ENCODE data around the gene IL34. TPM values are rescaled to one million over a fixed set of nuclear protein-coding genes. Genes with fewer than 3 reads are reported as not detected.

Gene IL34
- total and polyA plus RNA-seq, 5 donors from 2014 or later, result not detected

- no peak for ATAC-seq (ENCODE audit: low read depth in 2 of 2)
- no peaks in the 10 kb centered on the region for H3K9me3 Mint-ChIP-seq
- Histone ChIP-seq H3K36me3 (ENCODE audit: control insufficient read depth, insufficient read depth, low read length) (peaks cover 8% of the 10 kb centered on the region), H3K4me1 (ENCODE audit: control insufficient read depth, insufficient read depth, low read length, poor library complexity, severe bottlenecking) (no peaks in the 10 kb centered on the region), H3K9me3 (ENCODE audit: control insufficient read depth in 2 of 2, low read length in 2 of 2) (no peaks in the 10 kb centered on the region), H3K27me3 (ENCODE audit: control insufficient read depth, insufficient read depth, low read length) (no peaks in the 10 kb centered on the region), H3K27ac (ENCODE audit: insufficient read depth, low read length, poor library complexity, severe bottlenecking) (no peak overlapping the region), H3K4me3 (ENCODE audit: low read depth, low read length) (no peak overlapping the region)
- no peaks in the 10 kb centered on the region for H3K27me3 Mint-ChIP-seq
- no peak for DNase-seq
- H3K4me1 Mint-ChIP-seq, result peaks cover 0 to 10% (median 0%) of the 10 kb centered on the region in 4 donors
- H3K4me3 Mint-ChIP-seq, result no peak overlapping the region
- peaks cover 11% of the 10 kb centered on the region for H3K36me3 Mint-ChIP-seq
- H3K27ac Mint-ChIP-seq, result no peak overlapping the region
These were observed 57.5 kb downstream of the IL34 start for GRCh38 chr16:70703835-70704381.

DNA sequence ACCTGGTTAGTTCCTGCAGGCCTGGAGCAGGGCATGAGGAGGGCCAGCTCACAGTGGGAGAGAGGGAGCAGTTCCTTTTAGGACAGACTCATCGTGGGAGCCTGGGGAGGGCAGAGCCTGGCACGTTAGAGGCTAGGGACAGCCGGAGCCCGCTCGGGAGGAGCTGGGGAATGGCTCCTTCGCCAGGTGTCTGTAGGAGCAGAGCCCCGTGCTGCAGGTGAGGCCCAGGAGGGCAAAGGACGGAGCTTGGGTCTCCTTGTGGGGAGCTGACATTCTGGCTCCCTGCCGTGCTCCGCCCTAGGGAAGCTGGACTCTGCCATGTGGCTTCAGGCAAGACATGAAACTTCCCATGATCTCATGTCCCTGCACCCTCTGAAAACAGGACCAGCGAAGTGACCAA, 58.2 kb downstream of the IL34 start:
- no peak overlapping the region for H3K4me3 Mint-ChIP-seq
- Histone ChIP-seq H3K4me1 (ENCODE audit: control insufficient read depth, insufficient read depth, low read length, poor library complexity, severe bottlenecking) (no peaks in the 10 kb centered on the region), H3K27me3 (ENCODE audit: control insufficient read depth, insufficient read depth, low read length) (no peaks in the 10 kb centered on the region), H3K27ac (ENCODE audit: insufficient read depth, low read length, poor library complexity, severe bottlenecking) (no peak overlapping the region), H3K4me3 (ENCODE audit: low read depth, low read length) (no peak overlapping the region), H3K9me3 (ENCODE audit: control insufficient read depth in 2 of 2, low read length in 2 of 2) (no peaks in the 10 kb centered on the region), H3K36me3 (ENCODE audit: control insufficient read depth, insufficient read depth, low read length) (peaks cover 2% of the 10 kb centered on the region)
- no peaks in the 10 kb centered on the region for H3K9me3 Mint-ChIP-seq
- ATAC-seq (ENCODE audit: low read depth in 2 of 2) (no peak), DNase-seq (no peak)
- no peak overlapping the region for H3K27ac Mint-ChIP-seq
- H3K4me1 Mint-ChIP-seq, result peaks cover 0 to 5% (median 0%) of the 10 kb centered on the region in 4 donors
- H3K36me3 Mint-ChIP-seq, result peaks cover 5% of the 10 kb centered on the region
- H3K27me3 Mint-ChIP-seq, result no peaks in the 10 kb centered on the region

GRCh38 chr16:70705056-70705455, 58.7 kb downstream of the IL34 start:
- Mint-ChIP-seq H3K9me3 (no peaks in the 10 kb centered on the region), H3K36me3 (peaks cover 5% of the 10 kb centered on the region), H3K27me3 (no peaks in the 10 kb centered on the region), H3K4me3 (no peak overlapping the region), H3K27ac (no peak overlapping the region), H3K4me1 (peaks cover 0 to 5% (median 0%) of the 10 kb centered on the region in 4 donors)
- Histone ChIP-seq H3K27ac (ENCODE audit: insufficient read depth, low read length, poor library complexity, severe bottlenecking) (no peak overlapping the region), H3K9me3 (ENCODE audit: control insufficient read depth in 2 of 2, low read length in 2 of 2) (no peaks in the 10 kb centered on the region), H3K4me3 (ENCODE audit: low read depth, low read length) (no peak overlapping the region), H3K36me3 (ENCODE audit: control insufficient read depth, insufficient read depth, low read length) (no peaks in the 10 kb centered on the region), H3K4me1 (ENCODE audit: control insufficient read depth, insufficient read depth, low read length, poor library complexity, severe bottlenecking) (no peaks in the 10 kb centered on the region), H3K27me3 (ENCODE audit: control insufficient read depth, insufficient read depth, low read length) (no peaks in the 10 kb centered on the region)
- no peak for DNase-seq
- ATAC-seq (ENCODE audit: low read depth in 2 of 2), result no peak

- no peak overlapping the region for H3K27ac ChIP-seq (ENCODE audit: insufficient read depth, low read length, poor library complexity, severe bottlenecking)
- no peaks in the 10 kb centered on the region for H3K27me3 ChIP-seq (ENCODE audit: control insufficient read depth, insufficient read depth, low read length)
- no peaks in the 10 kb centered on the region for H3K9me3 ChIP-seq (ENCODE audit: control insufficient read depth in 2 of 2, low read length in 2 of 2)
- peak overlapping the region in 2 of 3 donors; percentile 18 to 58 for H3K27ac Mint-ChIP-seq
- ATAC-seq (ENCODE audit: low read depth in 2 of 2) (no peak), DNase-seq (no peak)
- H3K4me1 Mint-ChIP-seq, result no peaks in the 10 kb centered on the region
- H3K9me3 Mint-ChIP-seq, result no peaks in the 10 kb centered on the region
- H3K27me3 Mint-ChIP-seq, result no peaks in the 10 kb centered on the region
- H3K36me3 ChIP-seq (ENCODE audit: control insufficient read depth, insufficient read depth, low read length), result peaks cover 2% of the 10 kb centered on the region
- peaks cover 4% of the 10 kb centered on the region for H3K36me3 Mint-ChIP-seq
- no peak overlapping the region for H3K4me3 Mint-ChIP-seq
- no peaks in the 10 kb centered on the region for H3K4me1 ChIP-seq (ENCODE audit: control insufficient read depth, insufficient read depth, low read length, poor library complexity, severe bottlenecking)
- no peak overlapping the region for H3K4me3 ChIP-seq (ENCODE audit: low read depth, low read length)
These were observed 60.6 kb downstream of the IL34 start for GRCh38 chr16:70706948-70707465.

- Histone ChIP-seq H3K27ac (ENCODE audit: insufficient read depth, low read length, poor library complexity, severe bottlenecking) (no peak overlapping the region), H3K4me1 (ENCODE audit: control insufficient read depth, insufficient read depth, low read length, poor library complexity, severe bottlenecking) (no peaks in the 10 kb centered on the region), H3K9me3 (ENCODE audit: control insufficient read depth in 2 of 2, low read length in 2 of 2) (no peaks in the 10 kb centered on the region), H3K4me3 (ENCODE audit: low read depth, low read length) (no peak overlapping the region), H3K36me3 (ENCODE audit: control insufficient read depth, insufficient read depth, low read length) (peaks cover 2% of the 10 kb centered on the region), H3K27me3 (ENCODE audit: control insufficient read depth, insufficient read depth, low read length) (no peaks in the 10 kb centered on the region)
- Mint-ChIP-seq H3K4me1 (no peaks in the 10 kb centered on the region), H3K36me3 (peaks cover 4% of the 10 kb centered on the region), H3K4me3 (no peak overlapping the region), H3K27me3 (no peaks in the 10 kb centered on the region), H3K9me3 (no peaks in the 10 kb centered on the region), H3K27ac (peak overlapping the region in 1 of 3 donors; percentile 11)
- ATAC-seq (ENCODE audit: low read depth in 2 of 2) (no peak), DNase-seq (no peak)
These were observed 62.2 kb downstream of the IL34 start for GRCh38 chr16:70708366-70709246.

DNA sequence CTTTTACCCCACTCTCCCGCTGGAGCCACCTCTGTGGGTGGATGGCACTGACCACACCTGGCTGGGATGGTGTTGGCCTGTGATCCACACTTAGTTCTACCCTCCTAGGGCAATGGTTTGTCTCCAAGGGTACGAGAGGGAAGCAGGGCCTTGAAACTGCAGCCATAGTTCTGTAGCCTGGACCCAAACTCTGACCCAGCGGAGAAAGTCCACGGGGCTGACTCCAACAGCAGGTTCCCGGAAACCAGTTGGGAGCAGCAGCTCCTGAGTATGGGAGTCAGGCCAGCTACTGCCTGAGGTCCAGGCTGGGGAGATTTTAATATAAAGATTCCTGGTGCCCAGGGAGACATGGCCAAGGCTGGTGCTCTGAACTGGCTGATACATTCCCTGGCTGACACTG, 63.1 kb downstream of the IL34 start:
- ATAC-seq (ENCODE audit: low read depth in 2 of 2) (no peak), DNase-seq (no peak)
- Histone ChIP-seq H3K9me3 (ENCODE audit: control insufficient read depth in 2 of 2, low read length in 2 of 2) (no peaks in the 10 kb centered on the region), H3K36me3 (ENCODE audit: control insufficient read depth, insufficient read depth, low read length) (peaks cover 2% of the 10 kb centered on the region), H3K4me1 (ENCODE audit: control insufficient read depth, insufficient read depth, low read length, poor library complexity, severe bottlenecking) (no peaks in the 10 kb centered on the region), H3K27ac (ENCODE audit: insufficient read depth, low read length, poor library complexity, severe bottlenecking) (no peak overlapping the region), H3K27me3 (ENCODE audit: control insufficient read depth, insufficient read depth, low read length) (no peaks in the 10 kb centered on the region), H3K4me3 (ENCODE audit: low read depth, low read length) (no peak overlapping the region)
- Mint-ChIP-seq H3K36me3 (peaks cover 4% of the 10 kb centered on the region), H3K4me1 (no peaks in the 10 kb centered on the region), H3K27ac (no peak overlapping the region), H3K9me3 (no peaks in the 10 kb centered on the region), H3K4me3 (no peak overlapping the region), H3K27me3 (no peaks in the 10 kb centered on the region)

- H3K27me3 ChIP-seq (ENCODE audit: control insufficient read depth, insufficient read depth, low read length), result no peaks in the 10 kb centered on the region
- H3K36me3 ChIP-seq (ENCODE audit: control insufficient read depth, insufficient read depth, low read length), result peaks cover 2% of the 10 kb centered on the region
- no peaks in the 10 kb centered on the region for H3K4me1 ChIP-seq (ENCODE audit: control insufficient read depth, insufficient read depth, low read length, poor library complexity, severe bottlenecking)
- Mint-ChIP-seq H3K4me1 (no peaks in the 10 kb centered on the region), H3K36me3 (peaks cover 4% of the 10 kb centered on the region), H3K27me3 (no peaks in the 10 kb centered on the region), H3K4me3 (no peak overlapping the region), H3K9me3 (no peaks in the 10 kb centered on the region), H3K27ac (no peak overlapping the region)
- H3K9me3 ChIP-seq (ENCODE audit: control insufficient read depth in 2 of 2, low read length in 2 of 2), result no peaks in the 10 kb centered on the region
- no peak for ATAC-seq (ENCODE audit: low read depth in 2 of 2)
- H3K4me3 ChIP-seq (ENCODE audit: low read depth, low read length), result no peak overlapping the region
- H3K27ac ChIP-seq (ENCODE audit: insufficient read depth, low read length, poor library complexity, severe bottlenecking), result no peak overlapping the region
- DNase-seq, result peak in 1 of 3 donors; percentile 24
These were observed 63.6 kb downstream of the IL34 start for GRCh38 chr16:70709942-70710341.
